Activated T-cell treated with anti-CD3 and anti-CD28 coated beads for 1 hour (primary cell): ENCODE measurements around the gene TTLL6.
"Not testable (repeated sequence)": the region's sequence is repeated elsewhere in the genome, so short reads cannot be mapped to it uniquely, and the experiment has no call there.

Experiments
- DNase-seq: peaks from one replicate; pipeline ENCODE4 v3.0.0-alpha.2; 2020; ENCODE audit warnings: low read depth

TTLL6 gene

GRCh38 chr17:48815311-48815710 lies 1.7 kb downstream of the TTLL6 start:
- DNase-seq, result no peak

- DNase-seq, result peak; percentile 52
Observed at GRCh38 chr17:48814504-48814903, 2.5 kb downstream of the TTLL6 start.

DNA sequence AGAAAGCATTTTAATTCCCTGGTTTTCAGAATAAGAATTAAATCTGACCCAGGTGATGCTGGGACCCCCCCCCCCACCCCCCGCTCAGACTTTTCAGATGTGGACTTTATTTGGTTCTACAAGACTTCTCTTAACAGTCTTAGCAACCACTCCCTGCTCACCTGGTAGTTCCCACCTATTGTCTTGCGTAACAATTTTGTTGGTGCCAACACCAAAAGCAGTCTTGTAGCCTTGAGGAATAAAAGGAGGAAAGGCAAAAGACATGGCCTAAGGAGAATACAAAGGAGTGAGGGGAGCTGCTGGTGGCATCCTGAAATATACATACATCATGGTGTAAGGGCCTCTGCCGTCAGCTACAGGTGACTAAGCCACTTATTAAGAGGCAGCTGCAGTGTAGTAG lies 5.0 kb downstream of the TTLL6 start:
- no peak for DNase-seq

DNA sequence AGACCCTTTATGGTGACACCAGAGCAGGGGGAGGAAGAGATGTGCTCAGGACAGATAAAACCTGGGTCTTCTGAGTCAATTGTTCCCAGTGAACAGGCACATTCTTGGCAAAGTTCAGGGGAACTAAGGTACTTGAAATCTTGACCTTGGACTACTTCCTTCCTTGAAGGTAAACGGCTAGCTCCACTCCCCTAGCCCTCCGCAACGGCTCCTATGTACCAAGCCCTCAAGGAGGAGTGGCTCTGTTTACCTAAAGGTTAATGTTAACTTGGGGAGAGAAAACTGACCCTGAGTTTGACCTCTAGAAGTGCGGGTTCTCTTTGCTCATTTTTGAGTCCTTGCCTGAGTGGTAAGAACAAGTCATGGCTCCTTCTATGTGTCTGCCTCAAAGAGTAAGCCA lies 7.8 kb downstream of the TTLL6 start:
- no peak for DNase-seq

DNA sequence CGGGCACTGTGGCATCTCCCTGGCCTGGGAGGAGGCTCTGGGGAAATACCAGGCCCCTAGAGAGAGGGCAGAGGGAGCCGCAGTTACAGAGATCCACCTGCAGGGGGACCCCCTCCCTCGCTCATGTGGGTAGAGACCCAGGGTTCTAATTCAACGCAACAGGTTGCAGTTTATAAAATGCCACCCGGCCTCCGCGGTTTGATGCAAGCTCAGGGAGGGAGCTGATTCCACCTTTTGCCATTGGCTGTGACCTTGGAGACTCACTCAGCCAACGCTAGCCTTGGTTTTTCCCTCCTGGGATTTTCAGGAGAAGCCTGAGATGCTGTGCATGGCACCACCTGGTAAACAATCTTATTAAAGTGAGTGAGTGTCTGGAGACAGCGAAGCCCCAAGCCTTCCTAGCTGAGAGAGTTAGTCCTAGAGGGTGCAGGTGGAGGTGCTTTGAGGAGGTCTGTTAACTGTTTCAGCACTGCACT lies 12.1 kb downstream of the TTLL6 start:
- peak; percentile 63 for DNase-seq

- no peak for DNase-seq
Observed at GRCh38 chr17:48800626-48801217, 16.3 kb downstream of the TTLL6 start.

- DNase-seq, result no peak
Observed at GRCh38 chr17:48799069-48799723, 17.8 kb downstream of the TTLL6 start.

GRCh38 chr17:48796163-48796522 lies 20.9 kb downstream of the TTLL6 start:
- not testable (repeated sequence) for DNase-seq

GRCh38 chr17:48795444-48796162 lies 21.4 kb downstream of the TTLL6 start:
- DNase-seq, result no peak

DNA sequence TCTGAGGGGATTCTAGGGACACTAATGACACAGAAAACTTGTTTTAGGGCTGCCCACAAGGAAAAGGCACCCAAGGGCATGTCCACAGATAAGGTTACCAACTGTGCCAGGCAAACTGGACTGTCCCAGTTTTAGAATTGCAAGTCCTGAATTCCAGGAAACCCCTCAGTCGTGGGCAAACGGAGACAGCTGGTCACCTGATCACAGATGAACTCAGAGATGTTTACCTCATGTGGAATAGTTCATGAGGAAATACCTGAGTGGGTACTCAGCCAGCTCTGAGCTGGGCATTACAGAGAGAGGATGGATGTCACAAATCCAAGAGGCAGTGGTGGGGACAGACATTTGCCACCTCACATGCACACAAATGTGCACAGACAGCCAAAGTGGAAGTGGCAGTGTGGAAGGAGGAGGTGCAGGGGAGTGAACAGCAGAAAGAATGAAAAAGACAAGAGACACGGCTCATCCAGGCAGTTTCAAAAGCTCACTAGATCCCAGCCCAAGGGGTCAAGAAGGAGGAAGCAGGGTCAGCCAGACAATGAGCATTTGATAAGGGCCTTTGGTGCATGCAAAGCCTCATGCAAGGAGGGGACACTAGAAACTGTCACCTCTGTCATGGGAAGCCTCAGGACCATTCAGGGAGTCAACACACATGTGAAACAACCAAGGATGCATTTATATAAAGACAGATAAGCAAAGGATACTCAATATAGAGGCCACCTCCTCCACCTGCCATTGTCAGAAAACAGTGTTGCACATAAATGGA lies 24.8 kb downstream of the TTLL6 start:
- no peak for DNase-seq

DNA sequence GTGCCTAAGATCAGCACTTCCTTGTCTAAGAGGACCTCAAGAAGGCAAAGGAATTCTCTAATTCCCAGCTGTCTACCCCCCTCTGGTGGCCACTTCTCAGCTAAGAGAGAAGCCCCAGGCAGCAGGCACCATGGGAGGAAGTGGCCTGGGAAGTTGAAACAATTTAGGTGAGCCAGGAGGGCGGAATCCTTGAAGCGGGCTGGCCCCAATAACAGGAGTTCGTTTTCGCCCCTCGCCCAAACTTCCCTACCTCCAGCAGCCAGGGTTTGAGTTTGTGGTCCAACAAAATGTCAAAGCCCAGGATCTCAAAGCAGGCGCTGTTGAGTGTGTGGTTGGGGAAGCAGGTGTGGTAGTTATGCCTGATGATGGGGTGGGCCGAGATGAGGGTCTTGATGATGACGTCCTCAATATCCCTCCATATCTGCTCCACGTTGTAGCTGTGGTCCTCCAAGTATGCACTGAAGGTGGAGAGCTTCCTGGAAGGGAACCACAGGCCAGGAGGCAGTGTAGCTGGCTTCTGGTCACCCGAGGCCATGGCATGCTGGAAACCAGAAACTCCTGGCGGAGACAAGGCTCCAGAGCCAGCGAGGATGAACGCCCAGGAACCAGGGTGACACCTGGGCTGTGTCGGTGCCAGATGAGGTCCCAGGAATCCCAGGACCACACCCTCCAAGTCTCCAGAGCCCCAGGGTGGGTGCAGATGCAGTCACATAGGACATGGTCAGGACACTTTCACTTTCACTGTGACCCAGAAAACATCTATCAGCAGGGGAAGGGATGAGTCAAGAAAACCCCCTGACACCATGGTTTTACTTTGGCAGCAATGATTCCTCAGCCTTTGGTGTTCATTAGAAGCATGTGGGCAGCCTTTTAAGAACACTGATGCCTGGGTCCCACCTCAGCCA lies 25.6 kb downstream of the TTLL6 start:
- no peak for DNase-seq

DNA sequence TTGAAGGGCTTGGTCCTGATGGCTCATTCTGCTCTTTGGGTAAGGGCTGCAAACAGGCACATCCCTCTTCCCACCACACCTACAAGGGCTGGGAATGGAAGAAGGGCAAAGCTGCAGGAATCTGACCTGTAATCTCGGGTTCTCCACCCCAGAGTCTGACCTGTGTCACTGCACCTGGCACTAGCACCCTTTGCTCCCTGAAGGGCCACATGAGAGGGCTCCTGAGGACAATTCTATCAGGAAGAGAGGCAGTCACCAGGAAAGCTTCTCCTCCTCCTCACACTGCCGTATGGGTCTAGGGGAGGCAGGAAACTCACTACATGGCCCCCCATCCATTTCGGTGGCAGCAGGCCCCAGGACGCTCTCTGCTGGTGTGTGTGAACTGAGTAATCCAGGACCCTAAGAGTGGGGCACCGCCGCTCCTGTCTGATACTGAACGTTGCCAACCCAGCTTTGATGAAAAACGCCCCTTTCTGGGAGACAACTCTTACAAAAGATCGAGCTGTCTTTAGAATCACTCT lies 26.4 kb downstream of the TTLL6 start:
- no peak for DNase-seq

DNA sequence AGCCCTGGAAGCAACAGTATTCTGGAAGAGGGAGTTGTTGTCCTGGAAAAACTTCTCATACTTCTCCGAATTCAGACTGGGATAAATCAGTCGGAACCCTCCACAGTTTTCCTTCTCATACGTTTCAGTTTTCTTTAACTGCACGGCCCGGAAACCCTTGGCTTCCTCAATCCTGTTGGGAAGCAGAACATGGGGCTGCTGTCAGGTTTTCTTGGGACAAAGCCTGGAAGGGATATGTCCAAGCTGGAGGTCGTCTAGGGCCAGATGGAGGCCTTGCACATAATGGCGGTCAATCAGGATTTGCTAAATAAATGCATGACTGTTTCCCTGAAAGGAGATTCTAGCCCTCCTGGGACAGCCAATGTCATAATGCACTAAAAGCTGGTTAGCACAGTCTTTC lies 29.2 kb downstream of the TTLL6 start:
- no peak for DNase-seq

- DNase-seq, result no peak
Observed at GRCh38 chr17:48779421-48779820, 37.6 kb downstream of the TTLL6 start.

DNA sequence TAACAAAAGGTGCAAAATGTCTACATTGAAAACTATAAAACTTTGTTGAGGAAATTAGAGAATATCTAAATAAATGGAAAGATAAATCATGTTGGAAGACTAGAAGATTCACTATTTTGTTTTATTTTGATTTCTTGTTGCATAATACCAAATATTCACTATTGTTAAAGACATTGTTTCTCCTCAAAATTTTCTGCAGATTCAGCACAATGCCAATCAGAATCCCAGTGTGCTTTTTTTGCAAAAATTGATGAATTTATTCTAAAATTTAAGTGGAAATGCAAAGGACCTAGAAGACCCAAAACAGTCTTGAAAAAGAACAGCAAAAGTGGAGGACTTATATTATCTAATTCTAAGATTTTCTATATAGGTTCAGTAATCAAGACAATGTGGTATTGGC lies 40.4 kb downstream of the TTLL6 start:
- DNase-seq, result no peak

GRCh38 chr17:48773245-48773644 lies 43.8 kb downstream of the TTLL6 start:
- no peak for DNase-seq

GRCh38 chr17:48770954-48771353 lies 46.1 kb downstream of the TTLL6 start:
- no peak for DNase-seq

- DNase-seq, result no peak
Observed at GRCh38 chr17:48769009-48769675, 47.9 kb downstream of the TTLL6 start.

DNA sequence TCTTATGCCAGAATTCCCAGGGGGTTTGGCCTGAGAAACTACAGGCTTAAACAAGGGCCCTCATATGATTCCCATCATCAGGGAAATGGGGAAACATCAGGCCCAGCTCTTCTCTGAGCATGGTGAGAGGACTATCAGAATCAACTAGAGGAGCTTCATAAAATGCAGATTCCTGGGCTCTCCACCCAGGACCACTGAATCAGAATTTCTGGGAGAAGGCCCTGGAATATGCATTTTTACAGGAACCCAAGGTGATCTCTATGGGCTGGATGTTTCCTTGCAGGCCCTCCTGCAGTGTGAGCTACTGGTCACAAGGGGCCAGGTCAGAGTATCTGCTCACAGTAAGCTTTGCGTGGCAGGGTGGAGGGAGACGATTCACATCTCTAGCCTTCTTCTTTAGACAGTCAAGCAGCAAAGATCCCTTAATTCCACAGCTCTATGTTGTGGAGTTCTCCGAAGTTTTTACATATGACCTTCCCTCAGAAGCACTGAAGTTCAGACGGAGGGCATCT lies 49.7 kb downstream of the TTLL6 start:
- DNase-seq, result no peak

DNA sequence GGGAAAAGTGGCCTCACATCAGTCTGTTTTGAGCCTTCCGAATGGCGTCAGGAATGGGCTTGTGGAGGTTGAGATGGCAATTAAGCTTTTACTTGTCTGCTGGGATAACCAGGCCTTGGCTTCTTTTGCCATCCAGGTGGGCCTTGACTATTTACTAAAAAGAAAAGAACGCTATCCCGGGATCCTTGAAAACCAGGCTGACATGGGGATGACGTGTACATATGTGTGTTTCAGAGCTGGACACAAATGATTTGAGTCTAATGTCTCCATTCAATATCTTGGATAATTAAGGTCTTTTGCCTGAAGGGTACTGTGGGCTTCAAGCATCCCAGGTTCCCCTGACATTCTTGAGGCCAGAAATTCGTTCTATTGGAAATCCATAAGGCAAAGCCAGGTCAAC lies 55.9 kb downstream of the TTLL6 start:
- no peak for DNase-seq

GRCh38 chr17:48760411-48760810 lies 56.6 kb downstream of the TTLL6 start:
- DNase-seq, result no peak
